WTC11 (cell line): ENCODE data around the gene CSNK1A1L. TPM values are rescaled to one million over a fixed set of nuclear protein-coding genes. Genes with fewer than 3 reads are reported as not detected.

ENCODE experiments used
- ATAC-seq: fragments of 200-7000 bp; cut with Tn5 transposase; 2 replicates; pipeline ENCODE4 v1.10.0; 2021; ENCODE audit warnings: mild to moderate bottlenecking, moderate library complexity
- CTCF ChIA-PET: fragments of 300-600 bp; sonication (Branson Sonifier 250); formaldehyde crosslinking; loops from one replicate; lab custom pipeline; 2021; ENCODE audit warnings: antibody characterized with exemption; lab: Charles Lee
- POLR2A ChIA-PET: fragments of 350-600 bp; sonication (Branson Sonifier 250); formaldehyde crosslinking; loops from one replicate; lab custom pipeline; 2021; ENCODE audit warnings: antibody characterized with exemption; lab: Charles Lee
- DNase-seq: peaks from one replicate; pipeline ENCODE4 v3.0.0; 2021; ENCODE audit warnings: low spot score
- H3K27ac Mint-ChIP-seq: 2 replicates; pipeline ENCODE4 v1.8.0; 2021; ENCODE audit warnings: mixed read lengths
- H3K27me3 Mint-ChIP-seq: 2 replicates; pipeline ENCODE4 v1.8.0; 2021; ENCODE audit warnings: low read depth, mild to moderate bottlenecking, moderate library complexity, mixed read lengths
- H3K36me3 Mint-ChIP-seq: 2 replicates; pipeline ENCODE4 v1.8.0; 2021; ENCODE audit warnings: mixed read lengths
- H3K4me1 Mint-ChIP-seq: 2 replicates; pipeline ENCODE4 v1.8.0; 2022; ENCODE audit warnings: mixed read lengths
- H3K4me3 Mint-ChIP-seq: 2 replicates; pipeline ENCODE4 v1.8.0; 2021; ENCODE audit warnings: mild to moderate bottlenecking, moderate library complexity, mixed read lengths
- H3K9me3 Mint-ChIP-seq: 2 replicates; pipeline ENCODE4 v1.8.0; 2021; ENCODE audit warnings: mixed read lengths
- ATF1 ChIP-seq: sonication (generic); formaldehyde crosslinking; IDR thresholded peaks from 2 replicates; pipeline ENCODE4 v1.8.1; 2023; ENCODE audit warnings: mild to moderate bottlenecking, moderate library complexity, missing genetic modification reagents
- CDX4 ChIP-seq: fragments of 250-450 bp; sonication (Bioruptor Pico); IDR thresholded peaks from 2 replicates; pipeline ENCODE4 v1.9.0; 2021; ENCODE audit warnings: moderate library complexity, mild to moderate bottlenecking, inconsistent platforms, borderline replicate concordance
- ELF4 ChIP-seq: sonication (generic); formaldehyde crosslinking; IDR thresholded peaks from 2 replicates; pipeline ENCODE4 v1.8.1; 2022; ENCODE audit warnings: low read depth, mild to moderate bottlenecking, moderate library complexity, missing genetic modification reagents
- FOXJ3 ChIP-seq: sonication (generic); formaldehyde crosslinking; IDR thresholded peaks from 2 replicates; pipeline ENCODE4 v1.9.0; 2021; ENCODE audit warnings: missing genetic modification reagents, mild to moderate bottlenecking, borderline replicate concordance
- GRHL2 ChIP-seq: fragments of 250-450 bp; sonication (Bioruptor Pico); IDR thresholded peaks from 2 replicates; pipeline ENCODE4 v1.8.0; 2022; ENCODE audit warnings: mild to moderate bottlenecking, moderate library complexity; ENCODE audit not compliant: insufficient replicate concordance, severe bottlenecking
- JAZF1 ChIP-seq: fragments of 250-450 bp; sonication (Bioruptor Pico); IDR thresholded peaks from 2 replicates; pipeline ENCODE4 v1.9.0; 2021; ENCODE audit warnings: moderate library complexity, mild to moderate bottlenecking, inconsistent platforms
- KAT7 ChIP-seq: sonication (generic); formaldehyde crosslinking; IDR thresholded peaks from 2 replicates; pipeline ENCODE4 v1.8.1; 2023; ENCODE audit warnings: missing genetic modification reagents, mild to moderate bottlenecking, borderline replicate concordance
- NR3C1 ChIP-seq: sonication (generic); formaldehyde crosslinking; conservative IDR thresholded peaks from 2 replicates; pipeline ENCODE4 v1.8.1; 2023; ENCODE audit warnings: low read depth, mild to moderate bottlenecking, missing genetic modification reagents
- RORB ChIP-seq: fragments of 250-450 bp; sonication (Bioruptor Pico); IDR thresholded peaks from 2 replicates; pipeline ENCODE4 v1.9.0; 2021; ENCODE audit warnings: mild to moderate bottlenecking
- SMAD3 ChIP-seq: sonication (generic); formaldehyde crosslinking; IDR thresholded peaks from 2 replicates; pipeline ENCODE4 v1.8.0; 2022; ENCODE audit warnings: missing genetic modification reagents, mild to moderate bottlenecking, borderline replicate concordance
- SP1 ChIP-seq: sonication (generic); formaldehyde crosslinking; conservative IDR thresholded peaks from 2 replicates; pipeline ENCODE4 v1.8.1; 2022; ENCODE audit warnings: missing genetic modification reagents
- TP53 ChIP-seq: sonication (generic); formaldehyde crosslinking; IDR thresholded peaks from 2 replicates; pipeline ENCODE4 v1.8.1; 2023; ENCODE audit warnings: mild to moderate bottlenecking, missing genetic modification reagents
- ZBTB21 ChIP-seq: sonication (generic); formaldehyde crosslinking; IDR thresholded peaks from 2 replicates; pipeline ENCODE4 v1.8.1; 2023; ENCODE audit warnings: mild to moderate bottlenecking, missing genetic modification reagents, borderline replicate concordance
- ZNF219 ChIP-seq: sonication (generic); formaldehyde crosslinking; IDR thresholded peaks from 2 replicates; pipeline ENCODE4 v1.8.0; 2023; ENCODE audit warnings: missing genetic modification reagents, mild to moderate bottlenecking, borderline replicate concordance
- ZNF416 ChIP-seq: fragments of 250-450 bp; sonication (Bioruptor Pico); IDR thresholded peaks from 2 replicates; pipeline ENCODE4 v1.9.0; 2021; ENCODE audit warnings: mild to moderate bottlenecking, inconsistent platforms
- ZNF423 ChIP-seq: fragments of 250-450 bp; sonication (Bioruptor Pico); IDR thresholded peaks from 2 replicates; pipeline ENCODE4 v2.1.2; 2022; ENCODE audit warnings: mild to moderate bottlenecking, moderate library complexity
- ZNF425 ChIP-seq: fragments of 250-450 bp; sonication (Bioruptor Pico); conservative IDR thresholded peaks from 2 replicates; pipeline ENCODE4 v1.9.0; 2021; ENCODE audit warnings: mild to moderate bottlenecking
- ZNF532 ChIP-seq: fragments of 250-450 bp; sonication (Bioruptor Pico); IDR thresholded peaks from 2 replicates; pipeline ENCODE4 v1.9.0; 2021; ENCODE audit warnings: mild to moderate bottlenecking, borderline replicate concordance
- ZNF671 ChIP-seq: fragments of 250-450 bp; sonication (Bioruptor Pico); IDR thresholded peaks from 2 replicates; pipeline ENCODE4 v1.8.0; 2021; ENCODE audit warnings: mild to moderate bottlenecking
- total RNA-seq: library from RNA; stranded (reverse); gene quantifications from 3 replicates; pipeline ENCODE4 v1.2.3, GENCODE V29; 2021
- TF ChIP-seq, protein P1 (sequence below): fragments of 200-600 bp; IDR thresholded peaks from 2 replicates; pipeline ENCODE4 v1.8.0; 2022; ENCODE audit warnings: antibody characterized with exemption

The CSNK1A1L gene
- total RNA-seq, 1 experiment from 2014 or later = not detected

DNA sequence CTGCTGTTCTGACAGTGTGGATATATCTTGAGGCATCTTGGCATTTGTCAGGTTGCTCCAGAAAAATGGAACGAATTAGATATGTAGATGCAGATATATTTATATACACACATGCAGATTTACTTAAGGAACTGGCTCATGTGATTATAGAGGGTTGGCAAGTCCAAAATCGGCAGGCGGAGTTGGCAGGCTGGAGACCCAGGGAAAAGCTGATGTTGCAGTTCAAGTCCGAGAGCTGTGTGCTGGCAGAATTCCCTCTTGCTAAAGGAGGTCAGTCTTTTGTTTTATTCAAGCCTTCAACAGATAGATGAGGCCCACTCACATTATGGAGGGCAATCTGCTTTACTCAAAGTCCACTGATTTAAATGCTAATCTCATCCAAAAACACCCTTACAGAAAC lies 24.4 kb upstream of the CSNK1A1L start:
- TF ChIP-seq SP1 (CRISPR knock-in tag) (no peak), ATF1 (CRISPR knock-in tag) (no peak), RORB (CRISPR knock-in tag) (no peak), TP53 (CRISPR knock-in tag) (no peak), FOXJ3 (no peak), NR3C1 (CRISPR knock-in tag) (no peak), ZNF416 (no peak), ZNF219 (no peak), CDX4 (CRISPR knock-in tag) (no peak), KAT7 (CRISPR knock-in tag) (no peak), ZNF423 (no peak), SMAD3 (no peak), ZNF671 (CRISPR knock-in tag) (no peak), JAZF1 (CRISPR knock-in tag) (no peak), ZNF532 (CRISPR knock-in tag) (no peak), ELF4 (CRISPR knock-in tag) (no peak), GRHL2 (CRISPR knock-in tag) (no peak)
- TF ChIP-seq, protein P1, sequence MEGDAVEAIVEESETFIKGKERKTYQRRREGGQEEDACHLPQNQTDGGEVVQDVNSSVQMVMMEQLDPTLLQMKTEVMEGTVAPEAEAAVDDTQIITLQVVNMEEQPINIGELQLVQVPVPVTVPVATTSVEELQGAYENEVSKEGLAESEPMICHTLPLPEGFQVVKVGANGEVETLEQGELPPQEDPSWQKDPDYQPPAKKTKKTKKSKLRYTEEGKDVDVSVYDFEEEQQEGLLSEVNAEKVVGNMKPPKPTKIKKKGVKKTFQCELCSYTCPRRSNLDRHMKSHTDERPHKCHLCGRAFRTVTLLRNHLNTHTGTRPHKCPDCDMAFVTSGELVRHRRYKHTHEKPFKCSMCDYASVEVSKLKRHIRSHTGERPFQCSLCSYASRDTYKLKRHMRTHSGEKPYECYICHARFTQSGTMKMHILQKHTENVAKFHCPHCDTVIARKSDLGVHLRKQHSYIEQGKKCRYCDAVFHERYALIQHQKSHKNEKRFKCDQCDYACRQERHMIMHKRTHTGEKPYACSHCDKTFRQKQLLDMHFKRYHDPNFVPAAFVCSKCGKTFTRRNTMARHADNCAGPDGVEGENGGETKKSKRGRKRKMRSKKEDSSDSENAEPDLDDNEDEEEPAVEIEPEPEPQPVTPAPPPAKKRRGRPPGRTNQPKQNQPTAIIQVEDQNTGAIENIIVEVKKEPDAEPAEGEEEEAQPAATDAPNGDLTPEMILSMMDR = no peak
- H3K27ac Mint-ChIP-seq = no peak overlapping the region
- POLR2A ChIA-PET = no interaction called here
- H3K4me3 Mint-ChIP-seq = no peak overlapping the region
- no peak for ATAC-seq
- H3K4me1 Mint-ChIP-seq = no peaks in the 10 kb centered on the region
- no peak for DNase-seq
- H3K36me3 Mint-ChIP-seq = 0 out of 2 replicates have a peak, but pooled peaks cover 2% of the 10 kb centered on the region
- peaks cover 4% of the 10 kb centered on the region for H3K9me3 Mint-ChIP-seq
- CTCF ChIA-PET = no interaction called here
- no peaks in the 10 kb centered on the region for H3K27me3 Mint-ChIP-seq

GRCh38 chr13:37127691-37128241 lies 22.3 kb upstream of the CSNK1A1L start:
- no peak for ATAC-seq
- ChIA-PET CTCF (no interaction called here), POLR2A (no interaction called here)
- Mint-ChIP-seq H3K4me1 (no peaks in the 10 kb centered on the region), H3K9me3 (peaks cover 4% of the 10 kb centered on the region), H3K4me3 (no peak overlapping the region), H3K27me3 (no peaks in the 10 kb centered on the region), H3K36me3 (0 out of 2 replicates have a peak, but pooled peaks cover 2% of the 10 kb centered on the region), H3K27ac (no peak overlapping the region)
- TF ChIP-seq ZNF425 (CRISPR knock-in tag) = no peak
- TF ChIP-seq ZBTB21 (CRISPR knock-in tag) = no peak
- no peak for TF ChIP-seq ZNF423
- DNase-seq = no peak
